T-helper 2 cell treated with Interferon-gamma antibody and Interleukin-4, amounts not matched to agents 100 ng/mL and 5 ng/mL, for 36 hours (primary cell): Measurements from ENCODE around the gene FAM170B. TPM values are rescaled to one million over a fixed set of nuclear protein-coding genes. Genes with fewer than 3 reads are reported as not detected.

Experiments
- intact Hi-C: fragments of 100-400 bp; cut with micrococcal nuclease; formaldehyde crosslinking; loops from one replicate; pipeline ENCODE4 v1.15.1; 2023
- total RNA-seq: library from RNA; stranded (reverse); gene quantifications from 2 replicates; pipeline ENCODE4 v1.2.3, GENCODE V29; 2022

FAM170B gene
- total RNA-seq, 1 donor from 2014 or later = 0.18 TPM

- intact Hi-C loops = no loop called here
These were observed 4.4 kb downstream of the FAM170B start for GRCh38 chr10:49129376-49129775.

- intact Hi-C loops = no loop called here
These were observed 5.0 kb downstream of the FAM170B start for GRCh38 chr10:49128854-49129253.

- intact Hi-C loops = no loop called here
These were observed 9.6 kb downstream of the FAM170B start for GRCh38 chr10:49123981-49124950.

- intact Hi-C loops = no loop called here
These were observed 12.9 kb downstream of the FAM170B start for GRCh38 chr10:49120911-49121310.

GRCh38 chr10:49119746-49120145, 14.1 kb downstream of the FAM170B start:
- intact Hi-C loops = no loop called here

- intact Hi-C loops = no loop called here
These were observed 15.3 kb downstream of the FAM170B start for GRCh38 chr10:49118430-49119074.

- intact Hi-C loops = no loop called here
These were observed 16.3 kb downstream of the FAM170B start for GRCh38 chr10:49117376-49118070.

GRCh38 chr10:49116509-49117375, 17.1 kb downstream of the FAM170B start:
- intact Hi-C loops = no loop called here

- intact Hi-C loops = no loop called here
These were observed 17.9 kb downstream of the FAM170B start for GRCh38 chr10:49115796-49116508.

GRCh38 chr10:49115015-49115795, 18.6 kb downstream of the FAM170B start, which contains the start of gene VSTM4:
VSTM4 (minus strand) TSS chr10:49115522; CDS start chr10:49115485, 37 bp downstream.
- intact Hi-C loops = no loop called here

GRCh38 chr10:49114718-49115014, 19.2 kb downstream of the FAM170B start:
- intact Hi-C loops = no loop called here

- intact Hi-C loops = no loop called here
These were observed 20.1 kb downstream of the FAM170B start for GRCh38 chr10:49113741-49114141.

- intact Hi-C loops = no loop called here
These were observed 21.0 kb downstream of the FAM170B start for GRCh38 chr10:49112851-49113250.

- intact Hi-C loops = no loop called here
These were observed 21.7 kb downstream of the FAM170B start for GRCh38 chr10:49112098-49112497.

- intact Hi-C loops = no loop called here
These were observed 22.5 kb downstream of the FAM170B start for GRCh38 chr10:49111320-49111698.

GRCh38 chr10:49110684-49111319, 23.0 kb downstream of the FAM170B start:
- intact Hi-C loops = no loop called here

GRCh38 chr10:49109669-49110340, 24.0 kb downstream of the FAM170B start:
- intact Hi-C loops = no loop called here

- intact Hi-C loops = no loop called here
These were observed 25.2 kb downstream of the FAM170B start for GRCh38 chr10:49108656-49109055.

GRCh38 chr10:49107887-49108267, 25.9 kb downstream of the FAM170B start:
- intact Hi-C loops = no loop called here
